Tibial nerve (tissue), 4 donors: ENCODE results near the gene PPP1R7. TPM values are rescaled to one million over a fixed set of nuclear protein-coding genes. Genes with fewer than 3 reads are reported as not detected.

ENCODE experiments used
- DNase-seq, 2 donors: peaks; one replicate each; pipeline ENCODE4 v3.0.0-alpha.2; 2019; ENCODE audit warnings: low spot score in 2 of 2
- H3K27ac ChIP-seq, 4 donors: fragments of 200-600 bp; sonication (generic) in 3 of 4; one replicate each; pipeline ENCODE4 v1.5.1; 2017 to 2019; ENCODE audit warnings: mild to moderate bottlenecking in 1 of 4
- H3K27me3 ChIP-seq, 2 donors: fragments of 200-600 bp; sonication (generic) in 1 of 2; one replicate each; pipeline versions ENCODE4 v1.5.1 to v1.6.0; 2017 to 2019
- H3K36me3 ChIP-seq, 3 donors: fragments of 200-600 bp; sonication (generic); one replicate each; pipeline ENCODE4 v1.5.1; 2018 to 2019
- H3K4me1 ChIP-seq, 4 donors: fragments of 200-600 bp; sonication (generic) in 3 of 4; one replicate each; pipeline ENCODE4 v1.5.1; 2017 to 2019
- H3K4me3 ChIP-seq, 4 donors: fragments of 200-600 bp; sonication (generic) in 3 of 4; one replicate each; pipeline ENCODE4 v1.5.1; 2017 to 2019; ENCODE audit warnings: mild to moderate bottlenecking in 1 of 4, moderate library complexity in 1 of 4
- H3K9me3 ChIP-seq, 4 donors: fragments of 200-600 bp; sonication (generic) in 3 of 4; one replicate each; pipeline ENCODE4 v1.5.1; 2017 to 2019
- EP300 ChIP-seq, 2 donors: sonication (generic); formaldehyde crosslinking; IDR thresholded peaks; one replicate each; pipeline ENCODE4 v1.6.1; 2017; ENCODE audit warnings: antibody characterized with exemption in 2 of 2, mild to moderate bottlenecking in 1 of 2
- POLR2A ChIP-seq, 2 donors: fragments of 450-650 bp; IDR thresholded peaks; one replicate each; pipeline ENCODE4 v1.6.1; 2017; ENCODE audit warnings: antibody characterized with exemption in 2 of 2, mild to moderate bottlenecking in 2 of 2, moderate library complexity in 2 of 2
- WGBS, 2 donors: methylation state at CpG; one replicate each; pipeline ENCODE4 v1.1.5; 2018; 5-methylcytosine and 5-hydroxymethylcytosine counted together
- total RNA-seq, 4 donors: library from RNA; depleted of rRNA; stranded (reverse); fragments of >200 nt; gene quantifications; one replicate each; pipeline ENCODE4 v1.1.0, GENCODE V29; 2016
- TF ChIP-seq, protein P1 (sequence below), 5 experiments: fragments of 200-600 bp in 3 of 5; fragments of 450-650 bp in 2 of 5; sonication (generic) in 3 of 5; IDR thresholded peaks; one replicate each; pipeline ENCODE4 v1.5.1; 2016 to 2019; ENCODE audit warnings: antibody characterized with exemption in 5 of 5, mild to moderate bottlenecking in 3 of 5, moderate library complexity in 2 of 5

Gene PPP1R7
- total RNA-seq, 4 donors from 2014 or later, result 29.5 to 53.8 (median 38.1) TPM

DNA sequence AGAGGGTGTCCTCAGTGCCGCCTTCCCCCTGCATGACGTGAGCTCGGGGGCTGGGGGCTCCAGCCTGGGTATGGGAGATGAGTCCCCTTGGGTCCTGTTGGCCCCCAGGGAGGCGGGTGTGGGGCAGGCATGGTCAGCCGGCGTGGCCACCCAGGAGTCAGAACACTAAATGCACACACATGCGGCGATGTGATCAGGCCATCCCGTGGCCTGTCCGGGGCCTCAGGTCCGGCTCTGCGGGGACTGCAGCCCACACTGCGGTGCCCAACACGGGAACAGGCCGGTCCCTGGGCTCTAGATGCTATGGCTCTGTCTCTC is 52.0 kb downstream of the PPP1R7 start:
- DNase-seq, result no peak
- Histone ChIP-seq H3K27ac (no peak overlapping the region), H3K36me3 (no peaks in the 10 kb centered on the region), H3K4me1 (no peaks in the 10 kb centered on the region), H3K4me3 (no peak overlapping the region), H3K27me3 (no peaks in the 10 kb centered on the region), H3K9me3 (no peaks in the 10 kb centered on the region)
- 89 to 93% methylated on average over 7 of the region's 15 CpGs for WGBS, 2 donors
- TF ChIP-seq, protein P1, sequence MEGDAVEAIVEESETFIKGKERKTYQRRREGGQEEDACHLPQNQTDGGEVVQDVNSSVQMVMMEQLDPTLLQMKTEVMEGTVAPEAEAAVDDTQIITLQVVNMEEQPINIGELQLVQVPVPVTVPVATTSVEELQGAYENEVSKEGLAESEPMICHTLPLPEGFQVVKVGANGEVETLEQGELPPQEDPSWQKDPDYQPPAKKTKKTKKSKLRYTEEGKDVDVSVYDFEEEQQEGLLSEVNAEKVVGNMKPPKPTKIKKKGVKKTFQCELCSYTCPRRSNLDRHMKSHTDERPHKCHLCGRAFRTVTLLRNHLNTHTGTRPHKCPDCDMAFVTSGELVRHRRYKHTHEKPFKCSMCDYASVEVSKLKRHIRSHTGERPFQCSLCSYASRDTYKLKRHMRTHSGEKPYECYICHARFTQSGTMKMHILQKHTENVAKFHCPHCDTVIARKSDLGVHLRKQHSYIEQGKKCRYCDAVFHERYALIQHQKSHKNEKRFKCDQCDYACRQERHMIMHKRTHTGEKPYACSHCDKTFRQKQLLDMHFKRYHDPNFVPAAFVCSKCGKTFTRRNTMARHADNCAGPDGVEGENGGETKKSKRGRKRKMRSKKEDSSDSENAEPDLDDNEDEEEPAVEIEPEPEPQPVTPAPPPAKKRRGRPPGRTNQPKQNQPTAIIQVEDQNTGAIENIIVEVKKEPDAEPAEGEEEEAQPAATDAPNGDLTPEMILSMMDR (IDR thresholded peaks at IDR 0.05), result no peak

DNA sequence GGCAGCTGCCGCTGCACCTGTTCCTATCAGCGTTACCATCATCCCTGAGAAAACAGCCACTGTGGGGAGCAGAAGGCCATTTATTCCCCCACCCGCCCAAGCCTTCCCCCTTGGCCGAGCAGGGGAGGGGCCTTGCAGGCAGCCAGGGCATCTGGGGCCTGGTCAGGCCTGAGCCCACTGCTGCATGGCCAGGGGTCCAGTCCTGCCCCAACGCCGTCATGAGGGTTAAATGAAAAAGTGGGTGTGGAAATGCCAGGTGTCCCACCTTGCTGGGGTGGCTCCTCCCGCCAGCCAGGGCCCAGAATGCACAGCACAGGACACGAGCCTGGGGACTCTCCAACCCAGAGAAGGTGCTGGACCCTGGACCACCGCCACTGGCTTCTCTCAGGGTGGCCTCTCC is 52.4 kb downstream of the PPP1R7 start:
- Histone ChIP-seq H3K4me1 (no peaks in the 10 kb centered on the region), H3K27ac (no peak overlapping the region), H3K9me3 (no peaks in the 10 kb centered on the region), H3K27me3 (no peaks in the 10 kb centered on the region), H3K4me3 (no peak overlapping the region), H3K36me3 (no peaks in the 10 kb centered on the region)
- no peak for DNase-seq
- WGBS, 2 donors, result 88 to 91% methylated on average over 9 of the region's 9 CpGs
- TF ChIP-seq, protein P1 (IDR thresholded peaks at IDR 0.05), result no peak
- TF ChIP-seq EP300 (IDR thresholded peaks at IDR 0.05) (no peak), POLR2A (IDR thresholded peaks at IDR 0.05) (no peak)

DNA sequence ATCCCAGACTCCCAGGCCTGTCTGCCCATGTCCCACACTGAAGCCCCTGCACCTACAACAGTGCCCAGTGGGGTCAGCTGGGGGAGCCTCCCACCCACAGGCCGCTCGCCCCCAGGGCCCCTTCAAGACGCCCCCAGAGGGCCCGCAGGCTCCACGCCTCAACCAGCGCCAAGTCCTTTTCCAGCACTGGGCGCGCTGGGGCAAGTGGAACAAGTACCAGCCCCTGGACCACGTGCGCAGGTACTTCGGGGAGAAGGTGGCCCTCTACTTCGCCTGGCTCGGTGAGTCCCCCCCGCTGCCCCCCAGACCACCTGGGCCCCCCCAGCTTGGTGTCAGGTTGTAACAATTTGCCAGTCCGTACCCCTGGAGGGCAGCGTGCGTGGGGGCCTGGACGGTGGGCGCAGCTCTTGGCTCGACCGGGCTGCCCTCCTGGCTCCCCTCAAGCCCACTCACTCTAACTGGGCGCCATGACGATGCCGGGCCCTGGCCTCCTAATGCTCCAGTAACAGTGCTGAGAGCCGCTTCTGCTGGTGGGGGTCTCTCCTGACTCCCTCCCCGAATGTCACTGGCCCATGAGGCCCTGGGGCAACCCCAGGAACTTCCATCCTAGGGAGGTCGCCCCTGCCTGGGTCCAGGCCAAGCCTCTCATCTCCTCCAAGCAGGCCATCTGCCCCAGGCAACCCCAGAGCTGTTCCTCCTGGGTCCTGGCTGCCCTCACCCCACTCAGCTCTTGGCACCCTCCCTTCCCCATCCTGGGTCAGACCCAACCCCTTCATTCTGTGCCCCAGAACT is 53.1 kb downstream of the PPP1R7 start:
- TF ChIP-seq, protein P1 (IDR thresholded peaks at IDR 0.05), result no peak
- TF ChIP-seq EP300 (IDR thresholded peaks at IDR 0.05) (no peak), POLR2A (IDR thresholded peaks at IDR 0.05) (no peak)
- no peak overlapping the region for H3K4me3 ChIP-seq
- 88 to 95% methylated on average over 16 to 20 of the region's 27 CpGs for WGBS, 2 donors
- DNase-seq, result no peak
- no peaks in the 10 kb centered on the region for H3K4me1 ChIP-seq
- H3K9me3 ChIP-seq, result no peaks in the 10 kb centered on the region
- H3K27me3 ChIP-seq, result no peaks in the 10 kb centered on the region
- no peaks in the 10 kb centered on the region for H3K36me3 ChIP-seq
- H3K27ac ChIP-seq, result no peak overlapping the region

DNA sequence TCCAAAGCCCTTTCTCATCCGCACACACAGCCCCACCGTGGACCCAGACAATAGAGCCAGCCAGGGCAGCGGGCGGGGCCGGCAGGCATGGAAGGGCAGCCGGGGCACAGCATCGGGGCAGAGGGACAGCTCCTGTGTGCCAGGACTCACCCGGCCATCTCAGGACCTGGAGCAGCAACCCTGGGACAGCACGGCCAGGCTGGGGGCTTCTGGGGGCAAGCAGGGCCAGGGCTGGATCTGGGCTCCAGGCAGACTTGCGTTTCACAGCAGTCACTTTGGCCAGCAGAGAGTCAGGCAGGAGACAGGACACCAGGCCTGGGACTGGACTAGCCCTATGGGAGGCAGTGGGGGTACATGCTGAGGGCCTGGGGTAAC is 53.7 kb downstream of the PPP1R7 start:
- H3K9me3 ChIP-seq, result no peaks in the 10 kb centered on the region
- 71 to 77% methylated on average over 8 to 10 of the region's 10 CpGs for WGBS, 2 donors
- no peaks in the 10 kb centered on the region for H3K4me1 ChIP-seq
- DNase-seq, result no peak
- H3K27me3 ChIP-seq, result no peaks in the 10 kb centered on the region
- no peaks in the 10 kb centered on the region for H3K36me3 ChIP-seq
- no peak overlapping the region for H3K27ac ChIP-seq
- H3K4me3 ChIP-seq, result no peak overlapping the region
- TF ChIP-seq, protein P1 (IDR thresholded peaks at IDR 0.05), result no peak
- TF ChIP-seq EP300 (IDR thresholded peaks at IDR 0.05), result no peak
- no peak for TF ChIP-seq POLR2A (IDR thresholded peaks at IDR 0.05)

DNA sequence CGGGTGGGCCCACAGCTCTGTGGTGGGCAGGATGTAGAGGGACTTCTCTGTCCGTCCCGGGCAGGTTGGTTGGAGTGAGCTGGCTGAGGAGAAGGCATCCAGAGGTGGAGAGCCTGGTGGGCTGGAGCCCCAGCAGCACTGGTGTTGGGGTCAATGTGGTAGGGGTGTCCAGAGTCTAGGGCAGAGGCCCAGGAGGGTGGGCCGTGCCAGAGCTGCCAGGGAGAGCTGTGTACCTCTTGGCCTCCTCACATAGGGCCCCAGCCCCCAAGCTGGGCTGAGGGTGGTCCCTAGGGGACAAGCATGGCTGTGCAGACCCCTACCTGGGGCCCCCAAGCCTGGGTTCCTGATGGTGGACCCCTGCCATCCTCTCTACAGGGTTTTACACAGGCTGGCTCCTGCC is 54.2 kb downstream of the PPP1R7 start:
- Histone ChIP-seq H3K4me3 (no peak overlapping the region), H3K36me3 (no peaks in the 10 kb centered on the region), H3K4me1 (no peaks in the 10 kb centered on the region), H3K9me3 (no peaks in the 10 kb centered on the region), H3K27me3 (no peaks in the 10 kb centered on the region), H3K27ac (no peak overlapping the region)
- 67 to 84% methylated on average over 4 of the region's 4 CpGs for WGBS, 2 donors
- DNase-seq, result no peak
- TF ChIP-seq EP300 (IDR thresholded peaks at IDR 0.05) (no peak), POLR2A (IDR thresholded peaks at IDR 0.05) (no peak)
- TF ChIP-seq, protein P1 (IDR thresholded peaks at IDR 0.05), result no peak
